Right atrium auricular region (tissue), 2 donors: ENCODE measurements around the gene YPEL4. TPM values are rescaled to one million over a fixed set of nuclear protein-coding genes. Genes with fewer than 3 reads are reported as not detected.

Experiments
- DNase-seq: peaks from one replicate; pipeline ENCODE4 v3.0.0-alpha.2; 2019; ENCODE audit warnings: low spot score
- H3K27ac ChIP-seq, 2 donors: fragments of 200-600 bp; sonication (generic); 1 replicate in 1 of 2; 2 replicates in 1 of 2; pipeline ENCODE4 v1.5.1; 2016 to 2019
- H3K27me3 ChIP-seq, 2 donors: fragments of 200-600 bp; sonication (generic); one replicate each; pipeline versions ENCODE4 v1.5.1 to v1.6.0; 2017 to 2019
- H3K36me3 ChIP-seq: fragments of 200-600 bp; sonication (generic); one replicate; pipeline ENCODE4 v1.5.1; 2016
- H3K4me1 ChIP-seq, 2 donors: fragments of 200-600 bp; sonication (generic); one replicate each; pipeline versions ENCODE4 v1.5.1 to v1.6.0; 2017 to 2019
- H3K4me3 ChIP-seq, 2 donors: fragments of 200-600 bp; sonication (generic); 1 replicate in 1 of 2; 2 replicates in 1 of 2; pipeline ENCODE4 v1.5.1; 2017 to 2019; ENCODE audit warnings: mild to moderate bottlenecking in 1 of 2, moderate library complexity in 1 of 2
- H3K9me3 ChIP-seq, 2 donors: fragments of 200-600 bp; sonication (generic); one replicate each; pipeline ENCODE4 v1.5.1; 2019
- CTCF ChIP-seq, 2 donors: fragments of 200-600 bp; sonication (generic); IDR thresholded peaks; one replicate each; pipeline ENCODE4 v1.5.1; 2019; ENCODE audit warnings: antibody characterized with exemption in 2 of 2
- microRNA counts, 2 donors: library from miRNA; unstranded; fragments of <30 nt; microRNA quantifications; one replicate each; lab custom pipeline; 2016 to 2017
- microRNA-seq, 2 donors: library from miRNA; unstranded; fragments of <30 nt; microRNA quantifications; one replicate each; pipeline ENCODE4, GENCODE V29; 2016 to 2017; ENCODE audit warnings: borderline number of aligned reads in 2 of 2, borderline replicate concordance in 1 of 2
- total RNA-seq, 2 donors: library from RNA; depleted of rRNA; stranded (reverse); fragments of >200 nt; gene quantifications; one replicate each; pipeline ENCODE4 v1.1.0, GENCODE V29; 2016

YPEL4 gene
- total RNA-seq, 2 donors from 2014 or later, result 0.55 to 0.63 TPM

DNA sequence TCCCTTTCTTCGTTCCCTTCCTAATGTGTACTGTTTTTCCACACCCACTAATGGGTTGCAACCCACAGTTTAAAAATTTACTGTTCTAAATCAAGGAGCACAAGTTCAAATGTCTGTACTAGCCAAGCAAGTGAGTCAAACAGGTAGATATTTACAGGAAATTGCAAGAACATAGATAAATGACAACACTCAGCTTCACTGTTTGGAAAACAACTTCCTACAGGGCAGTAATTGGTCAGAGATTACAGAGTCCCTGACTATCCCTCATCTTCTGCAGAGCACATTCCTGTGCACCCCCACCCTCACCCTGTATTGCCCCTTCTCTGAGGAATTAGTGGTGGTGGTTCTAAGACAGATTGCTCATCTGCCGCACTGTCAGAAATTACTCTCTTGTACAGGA, 50.3 kb downstream of the YPEL4 start:
- Histone ChIP-seq H3K9me3 (no peaks in the 10 kb centered on the region), H3K4me1 (peaks cover 0 to 9% of the 10 kb centered on the region in 2 donors), H3K4me3 (peak overlapping the region; percentile 54 to 64), H3K27ac (peak overlapping the region; percentile 87 to 88), H3K36me3 (no peaks in the 10 kb centered on the region), H3K27me3 (no peaks in the 10 kb centered on the region)
- no peak for DNase-seq
- no peak for TF ChIP-seq CTCF (IDR thresholded peaks at IDR 0.05)

DNA sequence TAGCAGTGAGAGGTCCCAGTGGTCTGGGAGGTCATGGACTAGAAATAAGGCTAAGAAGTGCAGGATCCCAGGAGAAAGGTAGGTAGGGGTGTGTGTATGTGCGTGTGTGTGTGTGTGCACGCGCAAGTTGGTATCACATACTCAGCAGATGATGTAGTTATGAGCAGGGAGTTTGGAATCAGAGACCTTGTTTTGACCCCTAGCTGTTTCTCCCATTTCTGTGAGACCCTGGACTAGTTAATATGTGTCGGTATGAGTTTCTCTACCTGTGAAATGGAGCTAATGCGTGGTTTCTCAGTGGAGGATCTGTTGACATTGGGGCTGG, 50.9 kb downstream of the YPEL4 start:
- Histone ChIP-seq H3K4me3 (peak overlapping the region; percentile 54 to 64), H3K27ac (peak overlapping the region; percentile 87 to 88), H3K27me3 (no peaks in the 10 kb centered on the region), H3K36me3 (no peaks in the 10 kb centered on the region), H3K9me3 (no peaks in the 10 kb centered on the region), H3K4me1 (peaks cover 0 to 9% of the 10 kb centered on the region in 2 donors)
- no peak for DNase-seq
- TF ChIP-seq CTCF (IDR thresholded peaks at IDR 0.05), result no peak

- peak overlapping the region; percentile 87 to 88 for H3K27ac ChIP-seq
- peaks cover 0 to 9% of the 10 kb centered on the region in 2 donors for H3K4me1 ChIP-seq
- H3K4me3 ChIP-seq, result peak overlapping the region; percentile 54 to 64
- TF ChIP-seq CTCF (IDR thresholded peaks at IDR 0.05), result no peak
- H3K27me3 ChIP-seq, result no peaks in the 10 kb centered on the region
- DNase-seq, result peak; percentile 83
- no peaks in the 10 kb centered on the region for H3K9me3 ChIP-seq
- no peaks in the 10 kb centered on the region for H3K36me3 ChIP-seq
Measured at GRCh38 chr11:57597916-57598830, 51.5 kb downstream of the YPEL4 start.

- H3K4me3 ChIP-seq, result peak within 1 kb of the TSS; percentile 54 to 64
- no peaks in the 10 kb centered on the region for H3K9me3 ChIP-seq
- H3K27me3 ChIP-seq, result no peaks in the 10 kb centered on the region
- TF ChIP-seq CTCF (IDR thresholded peaks at IDR 0.05), result no peak
- no peaks in the 10 kb centered on the region for H3K36me3 ChIP-seq
- peak within 1 kb of the TSS; percentile 87 to 88 for H3K27ac ChIP-seq
- DNase-seq, result peak; percentile 87
- peaks cover 0 to 9% of the 10 kb centered on the region in 2 donors for H3K4me1 ChIP-seq
Measured at GRCh38 chr11:57597461-57597915, 52.2 kb downstream of the YPEL4 start, which contains the start of gene SERPING1. TSS of gene SERPING1 (plus strand) at chr11:57597685. CDS start at chr11:57598271, 586 bp downstream.

DNA sequence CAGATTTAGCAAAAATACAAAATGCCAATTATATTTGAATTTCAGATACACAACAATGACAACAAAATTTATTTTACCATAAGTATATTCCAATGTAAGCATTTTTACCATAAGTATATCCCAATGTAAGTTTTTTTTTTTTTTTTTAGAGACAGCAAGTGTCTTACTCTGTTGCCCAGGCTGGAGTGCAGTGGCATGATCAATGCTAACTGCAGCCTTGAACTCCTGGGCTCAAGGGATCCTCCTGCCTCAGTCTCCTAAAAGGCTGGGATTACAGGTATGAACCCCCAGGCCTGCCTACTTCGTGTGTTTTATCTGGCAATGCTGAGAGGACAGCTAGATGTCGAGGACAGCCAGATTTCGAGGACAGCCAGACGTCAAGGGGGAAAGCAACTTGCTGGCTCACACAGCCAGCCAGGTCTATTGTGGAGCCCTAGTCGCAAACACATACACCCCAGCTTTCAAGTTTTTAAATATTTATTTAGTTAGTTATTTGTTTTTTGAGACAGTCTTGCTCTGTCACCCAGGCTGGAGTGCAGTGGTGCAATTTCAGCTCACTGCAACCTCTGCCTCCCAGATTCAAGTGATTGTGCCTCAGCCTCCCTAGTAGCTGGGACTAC, 53.3 kb downstream of the YPEL4 start:
- H3K27me3 ChIP-seq, result no peaks in the 10 kb centered on the region
- H3K4me3 ChIP-seq, result no peak overlapping the region
- TF ChIP-seq CTCF (IDR thresholded peaks at IDR 0.05), result no peak
- no peaks in the 10 kb centered on the region for H3K36me3 ChIP-seq
- H3K27ac ChIP-seq, result peak overlapping the region in 1 of 2 donors; percentile 88
- DNase-seq, result no peak
- H3K4me1 ChIP-seq, result peaks cover 0 to 9% of the 10 kb centered on the region in 2 donors
- H3K9me3 ChIP-seq, result no peaks in the 10 kb centered on the region

MicroRNAs within 50 kb of the gene (microRNA counts, 767-probe panel; counts per million panel counts)
- 4,285 to 9,466 counts per million in 2 donors for microRNA hsa-miR-130a-3p (lab: Ali Mortazavi, UCI)

Small RNAs within 50 kb of the gene (microRNA-seq; reads per million reads assigned to microRNA genes)
- gene MIR130A, result 7,516 to 8,561 reads per million in 2 donors

Other genes starting within 250 kb of the YPEL4 start
- gene SLC43A3, start 222.8 kb downstream of the YPEL4 start, total RNA-seq, result 10 to 100 TPM; 31.7 to 61.3 TPM
- gene RTN4RL2, start 189.4 kb downstream of the YPEL4 start, total RNA-seq, result 1 to 10 TPM in 1 of 2 donors, under 1 TPM in 1; 0.94 to 1.3 TPM
- 10 to 100 TPM in 1 of 2 donors, 1 to 10 TPM in 1; 5.0 to 10.4 TPM for gene SLC43A1, start 134.2 kb downstream of the YPEL4 start, total RNA-seq
- 10 to 100 TPM; 27.3 to 63.4 TPM for gene TIMM10, start 119.2 kb downstream of the YPEL4 start, total RNA-seq
- gene SMTNL1, start 112.3 kb downstream of the YPEL4 start, total RNA-seq, result not detected
- 10 to 100 TPM in 1 of 2 donors, 1 to 10 TPM in 1; 8.1 to 22.5 TPM for gene UBE2L6, start 82.2 kb downstream of the YPEL4 start, total RNA-seq
- 100 to 1,000 TPM; 210 to 851 TPM for gene SERPING1, start 52.2 kb downstream of the YPEL4 start, total RNA-seq
- 1 to 10 TPM; 5.9 to 8.1 TPM for gene CLP1, start 7.8 kb upstream of the YPEL4 start, total RNA-seq
- gene ZDHHC5, start 18.2 kb upstream of the YPEL4 start, total RNA-seq, result 10 to 100 TPM; 44.9 to 56.7 TPM
- 10 to 100 TPM; 15.4 to 17.5 TPM for gene MED19, start 62.3 kb upstream of the YPEL4 start, total RNA-seq
- gene TMX2, start 62.7 kb upstream of the YPEL4 start, total RNA-seq, result 10 to 100 TPM; 58.5 to 74.2 TPM
- gene SELENOH, start 91.6 kb upstream of the YPEL4 start, total RNA-seq, result 100 to 1,000 TPM; 147 to 159 TPM
- gene BTBD18, start 101.9 kb upstream of the YPEL4 start, total RNA-seq, result not detected
- 10 to 100 TPM; 58.2 to 63.2 TPM for gene CTNND1, start 111.9 kb upstream of the YPEL4 start, total RNA-seq